Nephron (organoid): ENCODE measurements around the gene CPED1.

Source experiments
- H3K27ac Mint-ChIP-seq, 3 experiments: 2 replicates each; pipeline ENCODE4 v1.8.0; 2020; ENCODE audit warnings: mixed read lengths in 3 of 3, mild to moderate bottlenecking in 2 of 3, moderate library complexity in 1 of 3
- H3K27me3 Mint-ChIP-seq: 2 replicates; pipeline ENCODE4 v1.8.0; 2021; ENCODE audit warnings: low read depth, mild to moderate bottlenecking, moderate library complexity, mixed read lengths
- H3K36me3 Mint-ChIP-seq: 2 replicates; pipeline ENCODE4 v1.8.0; 2020; ENCODE audit warnings: low read depth, mixed read lengths
- H3K4me1 Mint-ChIP-seq: 2 replicates; pipeline ENCODE4 v1.8.0; 2020; ENCODE audit warnings: mixed read lengths
- H3K4me3 Mint-ChIP-seq, 3 experiments: 2 replicates each; pipeline ENCODE4 v1.8.0; 2020; ENCODE audit warnings: mild to moderate bottlenecking in 3 of 3, mixed read lengths in 3 of 3, moderate library complexity in 2 of 3
- H3K9me3 Mint-ChIP-seq: 2 replicates; pipeline ENCODE4 v1.8.0; 2020; ENCODE audit warnings: mixed read lengths
- CTCF ChIP-seq, 3 experiments: fragments of 200-600 bp; sonication (generic); IDR thresholded peaks; one replicate each; pipeline ENCODE4 v1.5.0; 2021; ENCODE audit warnings: antibody characterized with exemption in 3 of 3; ENCODE audit not compliant: unreplicated experiment in 3 of 3

CPED1 gene

DNA sequence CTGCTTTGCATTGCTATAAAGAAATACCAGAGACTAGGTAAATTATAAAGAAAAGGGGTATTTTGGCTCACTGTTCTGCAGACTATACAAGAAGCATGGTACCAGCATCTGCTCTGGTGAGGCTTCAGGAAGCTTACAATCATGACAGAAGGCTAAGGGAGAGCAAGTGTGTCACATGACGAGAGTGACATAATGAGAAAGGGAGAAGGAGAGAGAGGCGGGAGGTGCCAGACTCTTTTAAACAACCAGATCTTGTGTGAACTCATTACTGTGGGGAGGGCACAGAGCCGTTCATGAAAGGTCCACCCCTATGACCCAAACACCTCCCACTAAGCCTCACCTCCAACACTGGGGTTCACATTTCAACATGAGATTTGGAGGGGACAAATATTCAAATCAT, 281.3 kb downstream of the CPED1 start:
- TF ChIP-seq CTCF (IDR thresholded peaks at IDR 0.05; ENCODE audit: unreplicated experiment in 3 of 3), result no peak
- peaks cover 9% of the 10 kb centered on the region for H3K4me1 Mint-ChIP-seq
- H3K27me3 Mint-ChIP-seq, result no peaks in the 10 kb centered on the region

DNA sequence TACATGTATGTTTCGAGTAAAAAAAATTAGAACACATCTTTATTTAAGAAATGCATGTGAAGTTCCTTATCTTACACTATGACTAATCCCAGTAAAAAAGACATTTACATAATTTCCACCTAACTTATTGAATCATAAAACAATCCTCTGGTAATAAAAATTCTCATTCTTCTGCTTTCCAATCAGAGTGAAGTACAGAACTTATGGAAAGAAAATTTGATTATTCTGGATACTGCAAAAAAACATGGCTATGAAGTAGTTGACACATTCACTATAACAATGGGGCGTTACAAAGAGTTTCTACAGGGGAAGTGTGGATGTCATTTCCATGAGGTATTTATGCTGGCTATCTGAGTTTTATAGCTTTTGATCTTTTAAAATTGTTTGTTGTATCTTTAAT, 282.6 kb downstream of the CPED1 start:
- Mint-ChIP-seq H3K9me3 (peaks cover 3% of the 10 kb centered on the region), H3K27ac (no peak overlapping the region), H3K4me3 (no peak overlapping the region), H3K27me3 (no peaks in the 10 kb centered on the region), H3K4me1 (peaks cover 9% of the 10 kb centered on the region), H3K36me3 (peaks cover 62% of the 10 kb centered on the region)
- TF ChIP-seq CTCF (IDR thresholded peaks at IDR 0.05; ENCODE audit: unreplicated experiment in 3 of 3), result no peak

More for the DNA sequence above, 281.3 kb downstream of the CPED1 start:
- Mint-ChIP-seq H3K27ac (no peak overlapping the region), H3K9me3 (peaks cover 3% of the 10 kb centered on the region), H3K4me3 (no peak overlapping the region), H3K36me3 (peaks cover 69% of the 10 kb centered on the region)

GRCh38 chr7:121271916-121272315, 283.4 kb downstream of the CPED1 start:
- no peak for TF ChIP-seq CTCF (IDR thresholded peaks at IDR 0.05; ENCODE audit: unreplicated experiment in 3 of 3)
- Mint-ChIP-seq H3K4me3 (no peak overlapping the region), H3K9me3 (peaks cover 3% of the 10 kb centered on the region), H3K27ac (peak overlapping the region in 1 of 3 experiments; percentile 62), H3K36me3 (peaks cover 63% of the 10 kb centered on the region), H3K4me1 (peaks cover 9% of the 10 kb centered on the region), H3K27me3 (no peaks in the 10 kb centered on the region)

DNA sequence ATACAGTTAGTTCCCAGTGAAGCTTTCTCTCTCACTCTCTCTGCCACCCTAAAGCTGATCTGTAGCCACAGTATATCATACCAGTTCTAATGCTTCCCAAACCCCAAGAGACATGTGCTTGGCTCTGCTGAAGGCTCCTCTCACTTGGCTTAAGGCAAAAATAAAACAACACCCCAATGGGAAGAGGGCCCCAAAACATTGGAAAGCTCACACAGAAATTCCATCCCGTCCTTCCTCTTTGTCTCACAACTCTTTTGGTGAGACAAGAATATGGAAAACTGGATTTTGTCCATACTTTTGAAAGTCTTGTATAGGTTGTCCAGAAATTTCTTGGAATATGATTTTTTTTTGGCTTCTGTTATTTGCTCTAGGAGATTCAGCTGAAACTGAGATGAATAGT, 284.2 kb downstream of the CPED1 start:
- H3K9me3 Mint-ChIP-seq, result peaks cover 3% of the 10 kb centered on the region
- peaks cover 60% of the 10 kb centered on the region for H3K36me3 Mint-ChIP-seq
- no peaks in the 10 kb centered on the region for H3K27me3 Mint-ChIP-seq

GRCh38 chr7:121273467-121274167, 285.1 kb downstream of the CPED1 start:
- H3K4me3 Mint-ChIP-seq, result no peak overlapping the region
- peaks cover 9% of the 10 kb centered on the region for H3K4me1 Mint-ChIP-seq
- H3K36me3 Mint-ChIP-seq, result peaks cover 55% of the 10 kb centered on the region
- H3K9me3 Mint-ChIP-seq, result peaks cover 3% of the 10 kb centered on the region
- no peak overlapping the region for H3K27ac Mint-ChIP-seq
- no peak for TF ChIP-seq CTCF (IDR thresholded peaks at IDR 0.05; ENCODE audit: unreplicated experiment in 3 of 3)
- H3K27me3 Mint-ChIP-seq, result no peaks in the 10 kb centered on the region

More for the DNA sequence above, 284.2 kb downstream of the CPED1 start:
- TF ChIP-seq CTCF (IDR thresholded peaks at IDR 0.05; ENCODE audit: unreplicated experiment in 3 of 3), result no peak
- Mint-ChIP-seq H3K27ac (peak overlapping the region in 1 of 3 experiments; percentile 62), H3K4me1 (peaks cover 9% of the 10 kb centered on the region), H3K4me3 (no peak overlapping the region)

DNA sequence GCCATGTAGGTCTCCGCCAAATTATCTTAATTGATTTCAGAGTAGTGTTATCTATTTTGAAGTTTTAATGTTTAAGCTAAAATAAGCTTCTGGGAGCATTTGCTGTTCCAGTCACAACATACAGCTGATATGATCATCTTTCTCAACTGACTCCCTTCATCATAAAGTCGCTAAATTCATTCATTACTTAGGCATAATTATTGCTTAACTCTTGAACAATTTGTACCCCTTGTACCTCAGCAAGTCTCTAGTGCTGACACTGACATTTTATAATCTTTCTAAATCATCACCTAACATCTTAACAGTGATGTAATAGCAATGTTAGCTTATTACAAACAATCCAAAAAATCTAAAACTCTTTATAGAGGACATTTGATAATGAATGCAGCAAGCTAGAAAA, 286.0 kb downstream of the CPED1 start:
- Mint-ChIP-seq H3K4me3 (no peak overlapping the region), H3K9me3 (peaks cover 3% of the 10 kb centered on the region), H3K27me3 (no peaks in the 10 kb centered on the region), H3K27ac (no peak overlapping the region), H3K4me1 (peaks cover 13% of the 10 kb centered on the region), H3K36me3 (peaks cover 47% of the 10 kb centered on the region)
- no peak for TF ChIP-seq CTCF (IDR thresholded peaks at IDR 0.05; ENCODE audit: unreplicated experiment in 3 of 3)
